NK-92 (cell line): ENCODE measurements around the gene TTL.
"Not testable (repeated sequence)": the region's sequence is repeated elsewhere in the genome, so short reads cannot be mapped to it uniquely, and the experiment has no call there.

Experiments
- DNase-seq: peaks from one replicate; lab custom pipeline; 2025; ENCODE audit not compliant: unreplicated experiment; lab: John Stamatoyannopoulos, UW

Gene TTL

DNA sequence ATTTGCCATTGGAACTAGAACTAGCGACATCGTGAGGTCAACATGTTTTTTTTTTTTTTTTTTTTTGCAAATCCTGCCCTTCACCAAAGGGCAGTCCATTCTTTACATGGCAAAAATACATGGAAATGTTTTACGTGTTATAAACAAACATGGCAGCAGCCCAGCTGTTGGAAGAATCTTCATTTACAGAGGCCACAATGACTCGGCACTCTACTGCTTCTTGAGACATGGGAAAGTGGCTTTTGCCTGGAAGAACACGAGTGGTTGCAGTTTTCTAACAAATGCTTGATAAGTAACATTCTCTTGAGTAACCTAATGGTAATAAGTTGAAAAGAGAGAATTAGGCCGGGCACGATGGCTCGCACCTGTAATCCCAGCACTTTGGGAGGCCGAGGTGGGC is 37.5 kb downstream of the TTL start:
- no peak for DNase-seq

DNA sequence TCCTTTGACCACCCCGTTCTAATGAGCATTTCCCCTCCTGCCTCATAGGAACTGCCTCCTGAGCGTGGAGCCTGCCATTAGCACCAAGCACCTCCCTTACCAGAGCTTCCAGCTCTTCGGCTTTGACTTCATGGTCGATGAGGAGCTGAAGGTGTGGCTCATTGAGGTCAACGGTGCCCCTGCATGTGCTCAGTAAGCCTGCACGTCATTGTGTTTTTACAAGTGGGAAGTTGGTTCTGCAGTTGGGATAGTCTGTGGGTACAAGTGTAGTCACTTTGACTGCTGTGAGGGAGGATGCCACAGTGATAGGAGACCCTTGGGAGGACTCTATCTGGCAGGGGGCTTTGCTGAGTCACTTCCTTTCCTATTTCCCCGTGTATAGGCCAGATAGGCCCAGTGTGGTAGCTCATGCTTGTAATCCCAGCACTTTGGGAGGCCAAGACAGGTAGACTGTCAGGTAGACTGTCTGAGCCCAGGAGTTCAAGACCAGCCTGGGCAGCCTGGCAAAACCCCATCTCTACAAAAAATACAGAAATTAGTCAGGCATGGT is 38.4 kb downstream of the TTL start:
- no peak for DNase-seq

DNA sequence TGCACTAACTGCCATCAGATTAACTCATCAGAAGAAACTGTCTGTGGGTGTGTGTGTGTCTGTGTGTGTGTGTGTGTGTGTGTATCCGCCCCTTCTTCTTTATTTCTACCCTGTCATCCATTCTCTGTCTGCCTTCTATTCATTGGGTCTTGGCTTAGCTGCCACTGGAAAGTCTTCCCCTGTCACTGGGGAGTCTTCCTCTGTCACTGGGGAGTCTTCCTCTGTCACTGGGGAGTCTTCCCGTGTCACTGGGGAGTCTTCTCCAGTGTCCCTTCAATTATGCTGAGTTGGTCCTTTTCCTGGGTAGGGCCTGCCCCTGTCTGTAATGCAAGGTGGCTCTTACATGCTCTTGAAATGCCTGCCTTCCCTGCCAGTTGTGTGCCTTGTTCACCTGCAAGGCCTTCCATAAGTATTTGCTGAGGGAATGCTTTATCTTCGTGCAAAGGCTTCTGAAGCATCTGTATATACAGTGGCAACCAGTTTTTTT is 41.4 kb downstream of the TTL start:
- no peak for DNase-seq

DNA sequence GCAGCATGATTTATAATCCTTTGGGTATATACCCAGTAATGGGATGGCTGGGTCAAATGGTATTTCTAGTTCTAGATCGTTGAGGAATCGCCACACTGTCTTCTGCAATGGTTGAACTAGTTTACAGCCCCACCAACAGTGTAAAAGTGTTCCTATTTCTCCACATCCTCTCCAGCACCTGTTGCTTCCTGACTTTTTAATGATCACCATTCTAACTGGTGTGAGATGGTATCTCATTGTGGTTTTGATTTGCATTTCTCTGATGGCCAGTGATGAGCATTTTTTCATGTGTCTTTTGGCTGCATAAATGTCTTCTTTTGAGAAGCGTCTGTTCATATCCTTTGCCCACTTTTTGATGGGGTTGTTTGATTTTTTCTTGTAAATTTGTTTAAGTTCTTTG is 42.3 kb downstream of the TTL start:
- not testable (repeated sequence) for DNase-seq

DNA sequence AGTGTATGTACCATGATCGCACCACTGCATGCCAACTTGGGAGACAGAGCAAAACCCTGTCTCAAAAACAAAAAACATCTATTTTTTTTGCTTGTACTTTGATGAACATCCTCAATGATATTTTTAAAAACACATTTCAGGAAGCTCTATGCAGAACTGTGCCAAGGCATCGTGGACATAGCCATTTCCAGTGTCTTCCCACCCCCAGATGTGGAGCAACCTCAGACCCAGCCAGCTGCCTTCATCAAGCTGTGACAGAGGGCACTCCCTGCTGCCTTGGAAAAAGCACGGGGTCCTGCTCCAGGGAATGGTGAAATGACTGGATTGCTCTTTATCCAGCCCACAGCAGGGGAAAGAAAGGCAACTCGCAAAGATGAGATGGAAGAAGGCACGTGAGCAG is 46.6 kb downstream of the TTL start:
- no peak for DNase-seq

DNA sequence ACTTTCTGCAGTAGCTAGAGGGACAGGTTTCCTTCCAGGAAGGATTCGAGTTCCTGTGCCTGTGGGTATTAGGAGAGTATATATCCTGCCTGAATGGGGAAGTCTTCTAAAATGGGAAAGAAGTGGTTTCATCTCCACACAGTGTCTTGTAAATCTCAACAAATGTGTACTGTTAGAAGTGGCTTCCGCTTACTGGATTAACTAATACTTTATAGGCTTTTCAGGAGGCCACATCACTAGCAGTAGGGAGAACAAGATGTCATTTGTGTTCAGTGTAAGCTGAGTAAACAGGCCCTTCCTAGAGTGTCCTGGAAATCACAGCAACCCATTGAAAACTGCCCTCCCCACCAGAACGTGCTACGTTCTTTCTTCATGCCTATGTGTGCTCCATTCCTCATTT is 47.8 kb downstream of the TTL start:
- DNase-seq, result no peak

DNA sequence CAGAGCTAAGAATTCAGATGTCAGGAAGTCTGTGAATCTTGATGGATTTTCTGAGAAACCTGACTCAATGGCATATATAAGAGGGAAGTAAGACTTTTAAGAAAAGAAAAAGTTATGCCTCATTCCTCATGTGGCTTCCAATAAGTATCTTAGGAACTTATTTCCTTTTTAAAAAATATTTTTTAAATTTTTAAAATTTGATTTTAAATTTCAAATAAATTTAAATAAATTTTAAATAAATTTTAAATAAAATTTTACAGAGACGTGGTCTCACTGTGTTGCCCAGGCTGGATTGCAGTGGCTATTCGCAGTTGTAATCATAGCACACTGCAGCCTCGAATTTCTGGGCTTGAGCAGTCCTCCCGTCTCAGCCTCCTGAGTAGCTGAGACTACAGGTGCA is 48.8 kb downstream of the TTL start:
- DNase-seq, result no peak

DNA sequence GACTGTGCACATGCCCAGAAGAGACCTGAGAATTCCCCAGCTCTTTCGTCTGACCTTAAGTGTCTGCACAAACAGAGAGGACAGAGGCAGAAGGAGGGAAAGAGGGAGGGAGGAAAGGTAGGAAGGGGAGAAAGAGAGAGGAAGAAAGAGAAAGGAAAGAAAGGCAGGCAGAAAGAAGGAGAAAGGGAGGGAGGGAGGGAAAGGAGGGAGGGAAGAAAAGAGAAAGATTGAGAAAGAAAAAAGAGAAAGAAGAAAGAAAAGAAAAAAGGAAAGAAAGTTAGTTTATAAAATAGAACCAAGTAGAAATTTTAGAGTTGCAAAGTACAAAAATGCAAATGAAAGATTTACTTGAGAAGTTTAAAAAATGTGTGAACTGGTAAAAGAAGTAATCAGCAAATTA is 52.9 kb downstream of the TTL start:
- no peak for DNase-seq

DNA sequence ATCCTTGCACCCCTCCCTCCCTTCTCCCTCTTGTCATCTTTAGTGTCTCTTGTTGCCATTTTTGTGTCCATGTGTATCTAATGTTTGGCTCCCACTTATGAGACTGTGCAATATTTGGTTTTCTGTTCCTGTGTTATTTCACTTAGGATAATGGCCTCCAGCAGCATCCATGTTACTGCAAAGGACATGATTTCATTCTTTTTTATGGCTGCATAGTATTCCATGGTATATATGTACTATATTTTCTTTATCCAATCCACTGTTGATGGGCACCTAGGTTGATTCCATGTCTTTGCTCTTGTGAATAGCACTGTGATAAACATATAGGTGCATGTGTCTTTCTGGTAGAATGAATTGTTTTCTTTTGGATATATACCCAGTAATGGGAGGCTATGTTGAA is 54.7 kb downstream of the TTL start:
- not testable (repeated sequence) for DNase-seq

DNA sequence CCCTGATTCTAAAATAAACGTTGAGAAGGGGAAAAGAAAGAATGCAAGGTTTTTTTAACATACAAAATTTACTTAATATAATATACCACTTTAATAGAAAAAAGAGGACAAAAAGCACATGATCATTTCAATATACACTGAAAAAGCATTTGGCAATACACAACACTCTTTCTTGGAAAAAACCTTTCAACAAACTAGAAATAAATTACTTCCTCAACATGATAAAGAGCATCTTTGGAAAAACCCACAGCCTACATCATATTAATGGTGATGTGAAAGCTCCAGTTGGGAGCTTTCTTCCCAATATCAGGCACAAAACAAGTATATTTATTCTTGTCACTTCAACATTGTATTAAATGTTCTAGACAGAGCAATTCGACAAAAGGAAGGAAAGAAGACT is 57.4 kb downstream of the TTL start:
- DNase-seq, result no peak

DNA sequence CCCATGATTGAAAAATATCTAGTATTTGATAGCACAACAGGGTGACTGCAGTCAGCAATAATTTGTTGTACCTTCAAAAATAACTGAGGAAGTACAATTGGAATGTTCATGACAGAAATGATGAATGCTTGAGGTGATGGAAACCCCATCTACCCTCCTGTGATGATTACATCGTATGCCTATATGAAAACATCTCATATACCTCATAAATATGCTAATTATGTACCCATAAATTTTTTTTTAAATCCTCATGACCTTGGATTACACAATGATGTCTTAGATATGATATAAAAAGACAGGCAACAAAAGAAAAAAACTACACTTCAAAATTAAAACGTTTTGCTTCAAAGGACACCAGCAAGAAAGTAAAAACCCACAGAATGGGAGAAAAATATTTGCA is 59.0 kb downstream of the TTL start:
- DNase-seq, result no peak

DNA sequence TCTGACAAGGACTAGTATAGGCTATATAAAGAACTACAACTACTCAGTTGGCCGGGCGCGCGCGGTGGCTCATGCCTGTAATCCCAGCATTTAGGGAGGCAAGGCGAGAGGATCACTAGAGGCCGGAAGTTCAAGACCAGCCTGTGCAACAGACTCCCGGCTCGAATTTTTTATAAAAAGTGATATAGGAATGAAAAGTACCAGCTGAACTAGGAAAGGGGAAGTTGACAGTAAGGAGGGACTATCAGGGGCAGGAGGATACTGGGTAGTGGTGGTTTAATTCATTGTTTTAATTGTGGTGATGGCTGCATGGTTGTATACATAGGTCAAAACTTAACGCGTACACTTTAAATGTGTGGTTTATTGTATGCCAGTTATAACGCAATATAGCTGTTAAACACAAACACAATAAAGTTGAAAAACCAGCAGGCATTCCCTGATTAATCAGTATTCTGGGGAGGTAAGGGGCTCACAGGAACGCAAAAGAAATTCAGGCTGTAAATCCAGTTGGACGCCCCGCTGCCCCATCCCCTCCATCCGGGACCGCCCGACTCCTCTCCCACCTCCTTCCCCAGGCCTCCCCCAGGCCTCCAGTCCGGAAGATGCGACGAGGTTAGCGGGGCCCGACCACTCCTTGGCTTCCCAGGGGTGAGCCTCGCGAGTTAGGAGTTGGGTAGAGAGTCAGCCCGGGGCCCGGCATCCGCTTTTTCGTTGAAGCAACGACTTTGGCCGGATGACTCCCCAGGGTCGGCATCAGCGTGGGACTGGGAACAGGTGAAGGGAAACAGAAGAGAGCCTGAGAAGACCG is 59.6 kb downstream of the TTL start:
- no peak for DNase-seq

DNA sequence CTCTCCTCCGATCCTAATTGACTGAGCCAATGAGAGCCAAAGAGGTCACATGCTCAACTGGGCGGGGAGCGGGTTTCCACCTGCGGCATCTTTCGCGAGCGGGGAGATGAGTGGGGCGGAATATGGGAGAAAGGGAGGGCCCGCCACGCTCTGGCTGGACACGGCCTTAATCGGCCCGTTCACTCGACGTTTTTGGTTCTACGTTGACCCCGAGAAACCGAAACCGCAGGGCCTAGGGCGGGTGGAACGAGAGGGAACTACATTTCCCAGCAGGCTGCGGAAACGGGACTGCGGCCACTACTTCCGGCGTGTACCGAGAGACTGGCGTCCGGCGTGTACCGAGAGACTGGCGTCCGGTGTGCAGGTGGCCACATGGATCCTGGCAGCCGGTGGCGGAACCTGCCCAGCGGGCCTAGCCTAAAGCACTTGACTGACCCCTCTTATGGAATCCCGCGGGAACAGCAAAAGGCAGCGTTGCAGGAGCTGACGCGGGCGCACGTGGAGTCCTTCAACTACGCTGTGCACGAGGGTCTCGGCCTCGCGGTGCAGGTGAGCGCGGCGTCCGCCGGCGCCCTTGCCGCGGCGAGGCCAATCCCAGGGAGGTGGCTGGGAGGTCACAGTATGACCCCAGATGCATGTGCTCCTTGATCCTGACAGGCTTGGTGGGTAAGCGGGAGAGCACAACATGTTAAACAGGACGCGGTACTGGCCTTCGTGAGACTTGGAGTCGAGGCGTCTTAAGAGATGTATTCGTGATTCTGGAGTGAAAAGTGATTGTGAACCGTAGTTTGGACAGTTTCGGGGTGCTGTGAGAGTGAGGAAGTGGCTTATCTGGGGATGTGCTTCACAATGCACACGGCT is 60.4 kb downstream of the TTL start, which contains the start of gene POLR1B:
TSS of gene POLR1B (plus strand) at position 343 of the 861 bp plus-strand sequence. CDS start at position 373, 30 bp downstream.
- DNase-seq, result no peak

DNA sequence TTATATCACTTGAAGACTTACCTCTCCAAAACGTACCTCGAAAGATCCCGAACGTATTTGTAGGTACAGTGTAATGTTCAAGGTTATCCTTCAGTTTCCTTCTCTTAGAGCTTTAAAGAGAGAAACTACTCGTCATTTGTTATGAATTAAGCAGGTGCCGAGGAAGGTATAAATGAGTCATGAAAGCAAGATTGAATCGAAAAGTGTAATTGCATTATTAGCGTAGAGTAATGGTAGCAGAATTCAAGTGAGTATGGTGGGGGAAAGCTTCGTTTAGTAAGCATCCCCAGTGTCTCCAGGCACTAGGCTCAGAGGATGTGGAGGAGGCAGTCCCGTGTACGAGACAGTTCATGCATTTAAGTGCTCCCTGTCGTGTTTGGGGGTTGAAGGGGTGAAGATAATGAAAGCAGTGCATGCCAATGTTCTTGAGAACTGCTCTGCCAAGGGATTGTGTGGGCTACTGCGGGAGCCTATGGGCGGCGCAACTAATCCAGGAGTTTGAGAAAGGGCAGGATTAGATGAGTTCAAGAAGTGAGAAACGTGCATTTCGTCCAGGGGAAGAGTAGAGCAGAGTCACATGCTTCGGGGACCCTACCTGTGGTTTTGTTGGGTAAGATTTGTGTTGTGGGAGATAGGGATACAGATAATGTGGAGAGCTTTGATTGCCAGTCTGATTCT is 61.2 kb downstream of the TTL start:
- DNase-seq, result no peak

DNA sequence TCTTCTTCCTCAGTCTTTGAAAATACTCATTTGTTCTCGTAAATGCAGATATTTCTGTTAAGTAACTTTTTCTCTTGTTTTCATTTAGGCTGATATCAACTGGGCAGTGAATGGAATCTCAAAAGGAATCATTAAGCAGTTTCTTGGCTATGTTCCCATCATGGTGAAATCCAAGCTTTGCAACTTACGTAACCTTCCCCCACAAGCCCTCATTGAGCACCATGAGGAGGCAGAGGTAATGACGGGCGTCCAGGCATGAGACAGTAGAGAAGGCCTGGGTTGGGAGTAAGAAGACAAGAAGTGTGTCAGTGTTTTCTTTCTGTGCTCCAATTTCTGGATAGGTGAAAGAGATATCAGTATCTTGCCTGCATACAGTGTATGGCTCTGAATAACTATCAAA is 65.4 kb downstream of the TTL start:
- no peak for DNase-seq

DNA sequence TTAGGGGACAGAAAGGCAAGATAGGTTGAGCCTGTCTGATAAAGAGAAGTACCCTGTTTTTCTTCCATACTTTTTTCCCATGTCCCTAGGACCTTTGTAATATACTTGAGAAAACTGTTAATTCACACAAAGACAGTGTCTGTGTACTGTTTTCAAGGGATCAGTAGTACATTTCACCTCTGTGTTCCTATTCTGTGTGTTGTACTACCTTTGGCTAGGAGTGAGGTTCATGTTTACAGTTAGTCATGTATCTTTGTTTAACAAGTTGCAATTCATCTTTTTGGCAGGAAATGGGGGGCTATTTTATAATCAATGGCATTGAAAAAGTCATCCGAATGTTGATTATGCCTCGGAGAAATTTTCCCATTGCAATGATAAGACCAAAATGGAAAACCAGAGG is 67.0 kb downstream of the TTL start:
- no peak for DNase-seq

DNA sequence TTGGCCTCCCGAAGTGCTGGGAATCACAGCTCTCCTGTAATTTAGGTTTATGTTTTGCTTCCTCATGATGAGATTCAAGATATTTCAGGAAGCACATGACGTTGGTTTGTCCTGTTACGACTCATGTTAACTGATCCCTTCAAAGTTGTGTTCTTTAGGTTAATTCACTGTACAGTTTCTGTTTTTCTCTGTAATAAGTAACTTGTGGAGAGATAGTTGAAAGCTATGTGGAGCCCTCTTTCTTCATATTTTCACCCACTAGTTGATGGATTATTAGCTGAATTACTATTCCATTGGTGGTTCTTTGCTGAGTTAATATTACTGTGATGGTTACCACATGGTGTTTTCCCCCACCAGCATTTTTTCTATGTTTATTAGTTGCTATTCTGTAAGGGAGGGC is 84.1 kb downstream of the TTL start:
- DNase-seq, result no peak

DNA sequence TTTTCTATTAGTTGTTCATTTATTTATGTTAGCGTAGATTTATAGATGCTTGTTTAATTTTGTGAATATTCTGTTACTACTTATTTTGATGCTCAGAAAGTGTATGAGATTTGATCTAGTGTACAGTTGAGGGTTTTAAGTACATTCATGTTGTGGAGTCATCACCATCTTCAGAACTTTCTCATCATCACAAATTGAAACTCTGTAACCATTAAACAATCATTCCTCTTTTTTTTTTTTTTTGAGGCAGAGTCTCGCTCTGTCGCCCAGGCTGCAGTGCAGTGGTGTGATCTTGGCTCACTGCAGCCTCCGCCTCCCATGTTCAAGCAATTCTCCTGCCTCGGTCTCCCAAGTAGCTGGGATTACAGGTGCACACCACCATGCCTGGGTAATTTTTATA is 84.6 kb downstream of the TTL start:
- DNase-seq, result not testable (repeated sequence)

DNA sequence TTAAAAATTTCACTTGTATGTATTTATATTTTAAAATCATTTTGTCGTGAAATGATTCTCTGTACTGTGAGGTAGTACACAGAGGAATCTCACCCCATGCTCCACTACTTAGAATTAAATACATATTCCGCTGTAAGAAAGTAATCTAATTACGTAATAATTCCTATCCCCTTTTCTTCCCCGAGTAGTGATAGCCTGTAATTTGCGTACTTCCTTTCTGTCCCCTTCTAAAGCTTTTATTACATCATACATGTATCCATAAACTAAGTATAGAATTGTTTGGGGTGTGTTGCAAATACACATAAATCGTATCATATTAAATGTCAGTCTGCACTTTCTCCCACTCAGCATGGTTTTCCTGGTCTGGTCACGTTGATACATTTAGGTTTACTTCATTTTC is 90.0 kb downstream of the TTL start:
- DNase-seq, result no peak

DNA sequence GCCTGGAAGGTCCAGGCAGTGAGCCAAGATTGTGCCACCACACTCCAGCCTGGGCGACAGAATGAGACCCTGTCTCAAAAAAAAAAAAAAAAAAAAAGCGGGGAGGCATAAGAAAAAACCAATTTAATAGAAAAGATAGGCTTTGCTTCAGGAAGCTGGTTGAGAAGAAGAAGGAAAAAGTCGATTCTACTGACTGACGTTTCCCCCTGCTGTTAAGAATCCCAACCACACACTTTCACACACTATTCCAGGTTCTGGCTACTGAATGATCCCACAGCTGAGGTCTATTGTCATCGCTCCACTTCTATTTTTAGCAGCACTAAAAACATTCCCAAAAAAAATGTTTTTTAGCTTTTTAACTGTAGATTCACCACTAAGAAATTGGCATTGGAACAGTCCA is 95.8 kb downstream of the TTL start:
- DNase-seq, result no peak

DNA sequence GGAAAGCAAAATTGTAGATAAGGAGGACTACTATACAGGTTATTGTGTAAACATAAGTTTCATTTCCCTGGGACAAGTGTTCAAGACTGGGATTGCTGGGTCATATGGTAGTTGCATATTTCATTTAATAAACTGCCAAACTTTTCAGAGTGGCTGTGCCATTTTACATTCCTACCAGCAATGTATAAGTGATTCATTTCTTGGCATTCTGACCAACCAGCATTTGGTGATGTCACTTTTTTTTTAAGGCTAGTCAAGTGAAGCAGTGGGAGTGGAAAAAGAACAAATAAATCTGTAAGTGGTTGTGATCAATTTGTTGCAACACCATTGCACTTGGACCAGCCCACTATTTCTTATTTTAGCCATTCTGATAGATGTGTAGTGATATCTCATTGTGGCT is 97.3 kb downstream of the TTL start:
- DNase-seq, result no peak
